D721Med (cell line): ENCODE results near the gene XPNPEP3.

Source experiments
- DNase-seq: peaks from one replicate; pipeline ENCODE4 v3.0.0; 2011; ENCODE audit warnings: low spot score; ENCODE audit not compliant: insufficient read length
- FAIRE-seq: peaks from 2 replicates; lab custom pipeline; 2011; peaks lifted over from hg19 to GRCh38; lab: Jason Lieb, UNC
- TF ChIP-seq, protein P1 (sequence below): IDR thresholded peaks from 2 replicates; pipeline ENCODE4 v1.5.1; 2012; ENCODE audit warnings: mild to moderate bottlenecking, control low read depth; ENCODE audit not compliant: insufficient read depth; ENCODE audit errors: missing control alignments

Gene XPNPEP3

DNA sequence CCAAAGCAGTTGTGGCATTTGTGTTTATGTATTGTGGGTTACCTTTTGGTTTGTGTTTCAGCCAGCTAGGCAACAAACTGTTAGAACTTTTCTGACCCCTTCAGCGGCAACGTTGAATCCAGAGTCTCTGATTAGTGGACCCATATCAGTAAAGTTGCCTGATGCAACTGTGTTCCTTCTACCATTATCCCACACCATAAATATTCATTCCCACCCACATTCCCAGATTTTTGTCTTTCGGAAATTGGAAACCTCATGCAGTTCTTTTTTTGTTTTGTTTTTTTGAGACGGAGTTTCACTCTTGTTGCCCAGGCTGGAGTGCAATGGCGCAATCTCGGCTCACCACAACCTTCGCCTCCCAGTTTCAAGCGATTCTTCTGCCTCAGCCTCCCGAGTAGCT lies 63.6 kb downstream of the XPNPEP3 start:
- DNase-seq (no peak), FAIRE-seq (no peak)
- TF ChIP-seq, protein P1, sequence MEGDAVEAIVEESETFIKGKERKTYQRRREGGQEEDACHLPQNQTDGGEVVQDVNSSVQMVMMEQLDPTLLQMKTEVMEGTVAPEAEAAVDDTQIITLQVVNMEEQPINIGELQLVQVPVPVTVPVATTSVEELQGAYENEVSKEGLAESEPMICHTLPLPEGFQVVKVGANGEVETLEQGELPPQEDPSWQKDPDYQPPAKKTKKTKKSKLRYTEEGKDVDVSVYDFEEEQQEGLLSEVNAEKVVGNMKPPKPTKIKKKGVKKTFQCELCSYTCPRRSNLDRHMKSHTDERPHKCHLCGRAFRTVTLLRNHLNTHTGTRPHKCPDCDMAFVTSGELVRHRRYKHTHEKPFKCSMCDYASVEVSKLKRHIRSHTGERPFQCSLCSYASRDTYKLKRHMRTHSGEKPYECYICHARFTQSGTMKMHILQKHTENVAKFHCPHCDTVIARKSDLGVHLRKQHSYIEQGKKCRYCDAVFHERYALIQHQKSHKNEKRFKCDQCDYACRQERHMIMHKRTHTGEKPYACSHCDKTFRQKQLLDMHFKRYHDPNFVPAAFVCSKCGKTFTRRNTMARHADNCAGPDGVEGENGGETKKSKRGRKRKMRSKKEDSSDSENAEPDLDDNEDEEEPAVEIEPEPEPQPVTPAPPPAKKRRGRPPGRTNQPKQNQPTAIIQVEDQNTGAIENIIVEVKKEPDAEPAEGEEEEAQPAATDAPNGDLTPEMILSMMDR: no peak

DNA sequence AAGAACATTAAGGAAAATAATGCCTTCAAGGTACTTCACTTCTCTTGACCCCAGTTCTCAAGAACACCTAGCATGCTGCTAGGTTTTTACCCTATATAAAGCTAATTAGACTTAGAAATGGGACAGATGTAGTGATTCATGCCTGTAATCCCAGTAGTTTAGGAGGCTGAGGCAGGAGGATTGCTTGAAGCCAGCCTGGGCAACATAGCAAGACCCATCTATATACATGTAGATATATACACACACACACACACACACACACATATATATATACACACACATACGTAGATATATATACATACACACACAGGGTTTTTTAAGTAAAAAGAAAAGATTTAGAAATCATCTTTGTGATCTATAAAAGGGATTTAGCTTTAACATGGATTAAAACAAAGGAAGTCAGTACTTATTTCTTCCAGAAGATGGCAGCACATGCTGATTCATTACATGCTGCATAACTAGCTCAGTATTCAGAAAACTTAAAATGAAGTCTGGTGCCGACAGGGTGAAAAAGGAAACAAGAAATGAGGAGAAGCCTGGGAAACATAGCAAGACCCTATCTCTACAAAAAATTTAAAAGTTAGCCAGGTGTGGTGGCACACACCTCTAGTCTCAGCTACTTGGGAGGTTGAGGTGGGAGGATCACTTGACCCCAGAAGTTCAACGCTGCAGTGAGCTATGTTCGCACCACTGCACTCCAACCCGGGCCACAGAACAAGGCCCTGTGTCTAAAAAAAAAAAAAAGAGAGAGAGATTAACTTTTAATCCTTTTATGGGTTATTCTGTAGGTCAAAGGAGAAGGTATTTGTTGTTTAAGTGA lies 65.7 kb downstream of the XPNPEP3 start:
- TF ChIP-seq, protein P1: peak; percentile 71
- DNase-seq: no peak
- FAIRE-seq: no peak

- FAIRE-seq (no peak), DNase-seq (no peak)
- TF ChIP-seq, protein P1: no peak
Observed at GRCh38 chr22:40928657-40929056, 71.7 kb downstream of the XPNPEP3 start.

GRCh38 chr22:40932396-40932795 lies 75.4 kb downstream of the XPNPEP3 start:
- TF ChIP-seq, protein P1: no peak
- DNase-seq: no peak
- FAIRE-seq: no peak

GRCh38 chr22:40939202-40939601 lies 82.3 kb downstream of the XPNPEP3 start:
- TF ChIP-seq, protein P1: no peak
- FAIRE-seq (no peak), DNase-seq (no peak)

DNA sequence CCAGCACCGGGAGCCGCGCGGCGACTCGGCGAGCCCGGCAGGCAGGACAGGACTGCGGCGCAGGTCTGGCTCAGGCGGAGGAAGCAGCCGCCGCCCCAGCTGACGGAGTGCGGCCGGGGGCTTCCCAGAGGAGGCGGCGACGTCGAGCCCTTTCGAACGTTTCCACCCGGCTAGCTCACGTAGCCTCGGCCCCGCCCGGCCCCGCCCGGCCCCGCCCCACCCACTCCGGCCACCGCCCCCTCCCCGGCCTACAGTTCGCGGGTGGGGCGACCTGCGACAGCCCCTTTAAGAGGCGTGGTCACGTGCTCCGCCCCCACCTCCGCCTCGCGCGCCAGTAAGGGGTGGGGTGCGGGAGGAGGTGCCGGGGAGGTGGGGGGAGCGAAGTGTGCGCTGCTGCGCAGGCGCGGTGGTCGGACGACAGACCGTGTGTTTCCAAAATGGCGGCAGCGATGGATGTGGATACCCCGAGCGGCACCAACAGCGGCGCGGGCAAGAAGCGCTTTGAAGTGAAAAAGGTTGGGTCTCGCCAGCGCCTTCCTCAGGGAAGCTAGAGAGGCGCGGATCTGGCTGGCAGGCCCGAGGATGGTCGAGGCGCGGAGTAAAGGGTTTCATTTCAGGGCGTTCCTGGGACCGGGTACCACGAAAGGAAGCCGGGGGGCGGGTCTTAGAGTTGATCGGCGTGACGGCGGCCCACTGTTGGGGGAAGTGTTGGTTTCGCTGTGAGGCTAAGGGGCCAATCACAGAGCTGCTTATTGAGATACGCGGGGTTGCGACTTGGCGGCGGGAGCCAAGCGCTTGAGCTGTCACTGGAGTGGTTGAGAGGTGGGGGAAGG lies 94.2 kb downstream of the XPNPEP3 start, which contains the start of gene RBX1:
Gene RBX1 (plus strand): TSS at position 417 of the 833 bp plus-strand sequence. CDS start 21 bp downstream, at position 438.
- DNase-seq: no peak
- TF ChIP-seq, protein P1: no peak
- no peak for FAIRE-seq
